Stomach (tissue), 4 donors: Measurements from ENCODE around the gene SLC35F3.

Experiments used
- CTCF ChIP-seq, 7 experiments: fragments of 450-650 bp in 4 of 7; fragments of 200-600 bp in 3 of 7; sonication (generic) in 3 of 7; IDR thresholded peaks; one replicate each; pipeline ENCODE4 v1.5.1; 2016 to 2019; ENCODE audit warnings: antibody characterized with exemption in 7 of 7, control low read depth in 2 of 7, mild to moderate bottlenecking in 1 of 7
- POLR2A ChIP-seq, 4 donors: fragments of 450-650 bp; IDR thresholded peaks; one replicate each; pipeline ENCODE4 v1.6.1; 2016; ENCODE audit warnings: antibody characterized with exemption in 4 of 4, control low read depth in 2 of 4, mild to moderate bottlenecking in 1 of 4, moderate library complexity in 1 of 4
- POLR2AphosphoS5 ChIP-seq, 3 donors: sonication (generic); formaldehyde crosslinking; IDR thresholded peaks; one replicate each; pipeline ENCODE4 v1.6.1; 2016; ENCODE audit warnings: antibody characterized with exemption in 3 of 3

DNA sequence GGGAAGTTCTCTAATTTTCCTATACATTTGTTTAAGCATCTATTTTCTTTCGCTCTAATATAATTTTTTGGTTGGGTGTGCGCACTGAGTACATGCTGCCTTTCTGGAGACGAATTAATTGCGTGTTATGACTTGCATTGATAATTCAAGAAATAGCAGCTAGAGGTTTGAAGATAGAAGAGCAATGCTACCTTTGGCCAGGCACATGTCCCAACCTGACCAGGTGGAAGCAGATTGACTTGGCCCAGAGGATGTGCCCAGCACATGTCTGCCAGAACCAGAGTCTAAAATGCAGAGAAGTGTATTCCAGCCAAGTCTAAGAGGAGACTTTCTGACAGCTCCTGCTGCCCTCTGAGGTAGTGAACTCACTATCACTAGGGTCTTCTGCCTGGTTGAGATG, 114.3 kb downstream of the SLC35F3 start:
- no peak for TF ChIP-seq POLR2AphosphoS5 (IDR thresholded peaks at IDR 0.05)
- no peak for TF ChIP-seq CTCF (IDR thresholded peaks at IDR 0.05)
- no peak for TF ChIP-seq POLR2A (IDR thresholded peaks at IDR 0.05)
